Psoas muscle (tissue), 8 donors: ENCODE data around the gene SBK1. TPM values are rescaled to one million over a fixed set of nuclear protein-coding genes. Genes with fewer than 3 reads are reported as not detected.

Source experiments
- ATAC-seq, 4 donors: fragments of 200-7000 bp; cut with Tn5 transposase; one replicate each; pipeline ENCODE4 v1.9.1; 2020; ENCODE audit warnings: moderate library complexity in 3 of 4, mild to moderate bottlenecking in 2 of 4
- DNase-seq, 2 donors: peaks; one replicate each; pipeline ENCODE4 v3.0.0-alpha.2; 2020
- H3K27ac ChIP-seq: fragments of 200-600 bp; one replicate; pipeline ENCODE4 v1.8.0; 2022
- H3K27me3 ChIP-seq, 3 donors: fragments of 200-600 bp in 1 of 3; one replicate each; pipeline versions ENCODE4 v1.6.1 to v1.8.0; 2013 to 2022; ENCODE audit warnings: low read length in 2 of 3, mild to moderate bottlenecking in 2 of 3, moderate library complexity in 1 of 3; ENCODE audit not compliant: insufficient read depth in 3 of 3
- H3K36me3 ChIP-seq, 2 donors: fragments of 200-600 bp in 1 of 2; one replicate each; pipeline versions ENCODE4 v1.6.1 to v1.8.0; 2013 to 2022; ENCODE audit warnings: low read depth in 1 of 2, mild to moderate bottlenecking in 1 of 2, moderate library complexity in 1 of 2; ENCODE audit not compliant: insufficient read depth in 1 of 2
- H3K4me1 ChIP-seq: fragments of 200-600 bp; one replicate; pipeline ENCODE4 v1.8.0; 2022
- H3K4me3 ChIP-seq: fragments of 200-600 bp; one replicate; pipeline ENCODE4 v1.8.0; 2022; ENCODE audit warnings: mild to moderate bottlenecking
- H3K9me3 ChIP-seq: fragments of 200-600 bp; one replicate; pipeline ENCODE4 v1.8.0; 2022
- WGBS, 3 donors: extraction: QIAGEN DNeasy Blood & Tissue Kit; methylation state at CpG; one replicate each; pipeline versions ENCODE4 v1.1.6 to v1.1.7; 2013; 5-methylcytosine and 5-hydroxymethylcytosine counted together
- intact Hi-C, 2 donors: fragments of 100-400 bp; cut with DNase I; formaldehyde crosslinking; loops; one replicate each; pipeline versions ENCODE4 v1.11.0 to v1.14.2; 2022
- polyA plus RNA-seq, 3 donors: library from polyadenylated mRNA; stranded (reverse); fragments of 200-250 nt; gene quantifications; one replicate each; pipeline ENCODE4 v1.2.3, GENCODE V29; 2013
- total RNA-seq, 4 donors: library from RNA; stranded (reverse); fragmentation: NEBNext Ultra II Directional in 2 of 4; extraction: Animal tissue kit (Norgen Biotek cat#: 25700) in 2 of 4; gene quantifications; one replicate each; pipeline versions ENCODE4 v1.2.1 to v1.2.4, GENCODE V29; 2021 to 2023
- TF ChIP-seq, protein P1 (sequence below): fragments of 200-600 bp; IDR thresholded peaks from one replicate; pipeline ENCODE4 v1.8.0; 2022; ENCODE audit warnings: antibody characterized with exemption
- donor health status: healthy with polysubstance abuse.
- donor health status: DM: no; HTN: no; CAD: no; lungs with moderate emphysema.
- donor health status: Bipolar disorder and iron deficiency.
- donor health status: healthy.
- donor health status: DM: yes; HTN: yes; CAD: no.
- donor health status: DM: no; HTN: no; CAD: no.
- donor health status: DM: no; HTN: no; CAD: no.
- donor health status: DM: yes; HTN: yes; CAD: no.

Gene SBK1
- total and polyA plus RNA-seq, 7 donors = 1.3 to 20.6 (median 5.3) TPM

GRCh38 chr16:28313587-28313986 is 21.3 kb downstream of the SBK1 start:
- no peaks in the 10 kb centered on the region for H3K9me3 ChIP-seq
- intact Hi-C loops = no loop called here
- 54 to 83% (median 55%) methylated on average over 6 to 11 of the region's 11 CpGs for WGBS, 3 donors

GRCh38 chr16:28316054-28316453 is 23.7 kb downstream of the SBK1 start:
- Histone ChIP-seq H3K4me3 (no peak overlapping the region), H3K4me1 (no peaks in the 10 kb centered on the region), H3K9me3 (no peaks in the 10 kb centered on the region), H3K36me3 (peaks cover 0 to 14% of the 10 kb centered on the region in 2 donors), H3K27me3 (no peaks in the 10 kb centered on the region), H3K27ac (no peak overlapping the region)
- ATAC-seq (peak in 3 of 4 donors; percentile 8 to 22 (median 19)), DNase-seq (no peak)
- intact Hi-C loops = loop anchor here in 1 of 2 donors (2.0 kb wide), 1 partner anchor 37 kb away; no protein-coding TSS in a partner anchor
- TF ChIP-seq, protein P1, sequence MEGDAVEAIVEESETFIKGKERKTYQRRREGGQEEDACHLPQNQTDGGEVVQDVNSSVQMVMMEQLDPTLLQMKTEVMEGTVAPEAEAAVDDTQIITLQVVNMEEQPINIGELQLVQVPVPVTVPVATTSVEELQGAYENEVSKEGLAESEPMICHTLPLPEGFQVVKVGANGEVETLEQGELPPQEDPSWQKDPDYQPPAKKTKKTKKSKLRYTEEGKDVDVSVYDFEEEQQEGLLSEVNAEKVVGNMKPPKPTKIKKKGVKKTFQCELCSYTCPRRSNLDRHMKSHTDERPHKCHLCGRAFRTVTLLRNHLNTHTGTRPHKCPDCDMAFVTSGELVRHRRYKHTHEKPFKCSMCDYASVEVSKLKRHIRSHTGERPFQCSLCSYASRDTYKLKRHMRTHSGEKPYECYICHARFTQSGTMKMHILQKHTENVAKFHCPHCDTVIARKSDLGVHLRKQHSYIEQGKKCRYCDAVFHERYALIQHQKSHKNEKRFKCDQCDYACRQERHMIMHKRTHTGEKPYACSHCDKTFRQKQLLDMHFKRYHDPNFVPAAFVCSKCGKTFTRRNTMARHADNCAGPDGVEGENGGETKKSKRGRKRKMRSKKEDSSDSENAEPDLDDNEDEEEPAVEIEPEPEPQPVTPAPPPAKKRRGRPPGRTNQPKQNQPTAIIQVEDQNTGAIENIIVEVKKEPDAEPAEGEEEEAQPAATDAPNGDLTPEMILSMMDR = no peak
- WGBS, 3 donors = 72 to 78% (median 73%) methylated on average over 6 of the region's 6 CpGs

More at GRCh38 chr16:28313587-28313986, 21.3 kb downstream of the SBK1 start:
- Histone ChIP-seq H3K27ac (no peak overlapping the region), H3K4me3 (no peak overlapping the region), H3K36me3 (peaks cover 0 to 2% of the 10 kb centered on the region in 2 donors), H3K4me1 (no peaks in the 10 kb centered on the region), H3K27me3 (no peaks in the 10 kb centered on the region)
- ATAC-seq (no peak), DNase-seq (peak in 1 of 2 donors; percentile 26)
- TF ChIP-seq, protein P1 = no peak

GRCh38 chr16:28317040-28317880 is 24.9 kb downstream of the SBK1 start:
- Histone ChIP-seq H3K4me3 (no peak overlapping the region), H3K9me3 (no peaks in the 10 kb centered on the region), H3K27me3 (no peaks in the 10 kb centered on the region), H3K27ac (peak overlapping the region; percentile 3), H3K4me1 (no peaks in the 10 kb centered on the region), H3K36me3 (peaks cover 0 to 14% of the 10 kb centered on the region in 2 donors)
- 52 to 60% (median 55%) methylated on average over 21 to 22 of the region's 22 CpGs for WGBS, 3 donors
- ATAC-seq (peak; percentile 78 to 89 (median 83)), DNase-seq (peak; percentile 68 to 81)
- intact Hi-C loops = loop anchor here (1.0 to 2.0 kb wide), 2 partner anchors 38 to 40 kb away; no protein-coding TSS in a partner anchor
- TF ChIP-seq, protein P1 = peak; percentile 83

DNA sequence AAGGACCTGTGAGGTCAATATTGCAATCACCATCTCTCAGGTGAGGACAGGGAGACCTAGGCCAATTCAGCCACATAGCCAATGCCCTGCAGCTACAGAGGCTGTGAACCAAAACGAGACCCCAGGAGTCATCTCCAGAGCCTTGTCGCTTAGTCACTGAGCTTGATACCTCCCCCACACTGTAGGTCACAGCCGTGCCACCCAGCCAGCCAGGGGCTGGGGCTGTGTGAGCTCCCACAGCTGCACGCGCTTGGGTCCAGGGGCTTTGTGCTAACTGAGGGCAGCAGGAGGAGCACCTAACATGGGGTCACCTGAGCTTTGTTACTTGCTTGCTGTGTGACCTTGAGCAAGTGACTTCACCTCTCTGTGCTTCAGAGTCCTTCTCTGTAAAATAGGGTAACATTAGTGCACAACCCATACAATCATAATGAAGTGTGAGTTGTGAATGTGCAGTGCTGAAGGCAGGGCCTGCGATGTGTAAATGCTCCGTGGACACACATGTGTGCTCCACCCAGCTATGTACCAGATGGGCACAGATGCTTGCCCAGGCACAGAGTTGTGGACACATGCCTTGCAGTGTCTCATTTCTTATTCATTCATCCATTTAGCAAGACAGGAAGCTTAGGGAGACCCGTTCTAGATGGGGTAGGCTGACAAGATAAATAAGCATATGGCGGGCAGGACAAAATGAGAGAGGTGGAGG is 25.9 kb downstream of the SBK1 start:
- Histone ChIP-seq H3K36me3 (peaks cover 0 to 14% of the 10 kb centered on the region in 2 donors), H3K27me3 (no peaks in the 10 kb centered on the region), H3K27ac (no peak overlapping the region), H3K9me3 (no peaks in the 10 kb centered on the region), H3K4me3 (no peak overlapping the region), H3K4me1 (no peaks in the 10 kb centered on the region)
- intact Hi-C loops = no loop called here
- no peak for ATAC-seq
- TF ChIP-seq, protein P1 = no peak
- no peak for DNase-seq
- WGBS, 3 donors = 79 to 82% (median 82%) methylated on average over 9 of the region's 9 CpGs
